Fibroblast of lung (primary cell): ENCODE data around the gene FOXP2. TPM values are rescaled to one million over a fixed set of nuclear protein-coding genes. Genes with fewer than 3 reads are reported as not detected.

Source experiments
- DNase-seq, 2 donors: peaks; one replicate each; pipeline versions ENCODE4 v3.0.0 to v3.0.0-alpha.2; 2010; ENCODE audit warnings: low read depth in 2 of 2
- H2AFZ ChIP-seq: 2 replicates; pipeline ENCODE4 v1.5.1; 2012; ENCODE audit warnings: low read length, control low read depth, inconsistent platforms
- H3K27ac ChIP-seq: 2 replicates; pipeline ENCODE4 v1.5.1; 2011; ENCODE audit warnings: low read length, control low read depth; ENCODE audit not compliant: insufficient read depth
- H3K27me3 ChIP-seq: 2 replicates; pipeline ENCODE4 v1.5.1; 2011; ENCODE audit warnings: mild to moderate bottlenecking, low read length; ENCODE audit not compliant: control insufficient read depth, insufficient read depth
- H3K36me3 ChIP-seq: 2 replicates; pipeline ENCODE4 v1.5.1; 2011; ENCODE audit warnings: low read length; ENCODE audit not compliant: control insufficient read depth, insufficient read depth
- H3K4me1 ChIP-seq: 2 replicates; pipeline ENCODE4 v1.5.1; 2011; ENCODE audit warnings: low read length; ENCODE audit not compliant: control insufficient read depth, insufficient read depth; ENCODE audit errors: extremely low read depth
- H3K4me2 ChIP-seq: 2 replicates; pipeline ENCODE4 v1.5.1; 2011; ENCODE audit warnings: low read length, control low read depth; ENCODE audit not compliant: insufficient read depth; ENCODE audit errors: extremely low read depth
- H3K4me3 ChIP-seq, 4 experiments: fragments of 200-600 bp in 1 of 4; sonication (generic) in 1 of 4; replicated peaks in 1 of 4; 2 replicates each; pipeline ENCODE4 v1.5.1; 2011 to 2016; ENCODE audit warnings: low read length in 4 of 4, low read depth in 3 of 4, mild to moderate bottlenecking in 3 of 4, control low read depth in 2 of 4, inconsistent platforms in 1 of 4, mixed read lengths in 1 of 4; ENCODE audit not compliant: insufficient read depth in 1 of 4; ENCODE audit errors: control extremely low read depth in 1 of 4
- H3K79me2 ChIP-seq: 2 replicates; pipeline ENCODE4 v1.5.1; 2012; ENCODE audit warnings: mild to moderate bottlenecking, low read length, inconsistent platforms; ENCODE audit not compliant: control insufficient read depth, insufficient read depth
- H3K9ac ChIP-seq: 2 replicates; pipeline ENCODE4 v1.5.1; 2011; ENCODE audit warnings: mild to moderate bottlenecking, low read length, control low read depth; ENCODE audit not compliant: insufficient read depth
- H3K9me3 ChIP-seq: 2 replicates; pipeline ENCODE4 v1.5.1; 2012; ENCODE audit warnings: low read depth, low read length; ENCODE audit not compliant: control insufficient read depth, insufficient read depth
- H4K20me1 ChIP-seq: 2 replicates; pipeline ENCODE4 v1.5.1; 2011; ENCODE audit warnings: low read length; ENCODE audit not compliant: control insufficient read depth, insufficient read depth; ENCODE audit errors: extremely low read depth
- EZH2 ChIP-seq: IDR thresholded peaks from 2 replicates; pipeline ENCODE4 v1.5.1; 2012; ENCODE audit warnings: low read length, control low read depth, mild to moderate bottlenecking; ENCODE audit errors: missing control alignments
- polyA plus RNA-seq, 2 donors: library from polyadenylated mRNA; depleted of rRNA in 1 of 2; stranded (reverse) in 1 of 2; unstranded in 1 of 2; fragments of >200 nt; gene quantifications; 2 replicates each; pipeline ENCODE4 v1.2.1, GENCODE V29; 2011 to 2012; ENCODE audit warnings: missing spikeins in 1 of 2
- total RNA-seq: library from RNA; depleted of rRNA; stranded (reverse); fragments of >200 nt; gene quantifications from 2 replicates; pipeline ENCODE4 v1.2.1, GENCODE V29; 2014
- TF ChIP-seq, protein P1 (sequence below), 2 donors: IDR thresholded peaks in 1 of 2; conservative IDR thresholded peaks in 1 of 2; 1 replicate in 1 of 2; 2 replicates in 1 of 2; pipeline ENCODE4 v1.5.1; 2011 to 2012; ENCODE audit warnings: low read length in 2 of 2, control low read depth in 1 of 2, inconsistent platforms in 1 of 2, low read depth in 1 of 2, mild to moderate bottlenecking in 1 of 2

The FOXP2 gene
- total and polyA plus RNA-seq, 2 donors (not counting 1 experiment from before 2014, with no cell fraction given) = 2.8 to 8.4 TPM

DNA sequence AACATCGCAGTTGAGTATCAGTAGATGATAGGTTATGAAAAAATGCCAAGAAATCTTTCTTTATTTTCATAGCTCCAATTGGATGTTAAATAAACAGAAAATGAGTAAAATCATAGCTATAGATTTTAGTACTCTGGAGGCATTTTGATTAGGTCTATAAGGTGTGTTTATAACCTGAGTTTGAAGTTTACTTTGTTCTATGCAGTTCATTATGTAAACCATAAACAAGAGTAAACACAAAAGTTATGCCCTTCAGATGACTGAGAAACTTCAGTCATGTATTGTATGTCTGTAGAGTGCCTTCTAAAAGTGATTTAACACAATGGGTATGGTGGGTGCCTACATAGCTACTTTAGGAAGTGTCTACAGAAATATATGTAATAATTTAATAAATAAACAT lies 13.6 kb downstream of the FOXP2 start:
- Histone ChIP-seq H3K4me1 (no peaks in the 10 kb centered on the region), H3K9me3 (no peaks in the 10 kb centered on the region), H3K79me2 (no peaks in the 10 kb centered on the region), H3K4me2 (no peak overlapping the region), H4K20me1 (no peaks in the 10 kb centered on the region), H3K27me3 (no peaks in the 10 kb centered on the region), H3K27ac (no peak overlapping the region), H2AFZ (no peak overlapping the region), H3K36me3 (no peaks in the 10 kb centered on the region), H3K4me3 (no peak overlapping the region), H3K9ac (no peak overlapping the region)
- DNase-seq = no peak
- no peak for TF ChIP-seq EZH2
- TF ChIP-seq, protein P1, sequence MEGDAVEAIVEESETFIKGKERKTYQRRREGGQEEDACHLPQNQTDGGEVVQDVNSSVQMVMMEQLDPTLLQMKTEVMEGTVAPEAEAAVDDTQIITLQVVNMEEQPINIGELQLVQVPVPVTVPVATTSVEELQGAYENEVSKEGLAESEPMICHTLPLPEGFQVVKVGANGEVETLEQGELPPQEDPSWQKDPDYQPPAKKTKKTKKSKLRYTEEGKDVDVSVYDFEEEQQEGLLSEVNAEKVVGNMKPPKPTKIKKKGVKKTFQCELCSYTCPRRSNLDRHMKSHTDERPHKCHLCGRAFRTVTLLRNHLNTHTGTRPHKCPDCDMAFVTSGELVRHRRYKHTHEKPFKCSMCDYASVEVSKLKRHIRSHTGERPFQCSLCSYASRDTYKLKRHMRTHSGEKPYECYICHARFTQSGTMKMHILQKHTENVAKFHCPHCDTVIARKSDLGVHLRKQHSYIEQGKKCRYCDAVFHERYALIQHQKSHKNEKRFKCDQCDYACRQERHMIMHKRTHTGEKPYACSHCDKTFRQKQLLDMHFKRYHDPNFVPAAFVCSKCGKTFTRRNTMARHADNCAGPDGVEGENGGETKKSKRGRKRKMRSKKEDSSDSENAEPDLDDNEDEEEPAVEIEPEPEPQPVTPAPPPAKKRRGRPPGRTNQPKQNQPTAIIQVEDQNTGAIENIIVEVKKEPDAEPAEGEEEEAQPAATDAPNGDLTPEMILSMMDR (conservative IDR thresholded peaks at IDR 0.05 in 1 of 2, IDR thresholded peaks at IDR 0.05 in 1 of 2; ENCODE audit: low read depth in 1 of 2, low read length in 2 of 2) = no peak

DNA sequence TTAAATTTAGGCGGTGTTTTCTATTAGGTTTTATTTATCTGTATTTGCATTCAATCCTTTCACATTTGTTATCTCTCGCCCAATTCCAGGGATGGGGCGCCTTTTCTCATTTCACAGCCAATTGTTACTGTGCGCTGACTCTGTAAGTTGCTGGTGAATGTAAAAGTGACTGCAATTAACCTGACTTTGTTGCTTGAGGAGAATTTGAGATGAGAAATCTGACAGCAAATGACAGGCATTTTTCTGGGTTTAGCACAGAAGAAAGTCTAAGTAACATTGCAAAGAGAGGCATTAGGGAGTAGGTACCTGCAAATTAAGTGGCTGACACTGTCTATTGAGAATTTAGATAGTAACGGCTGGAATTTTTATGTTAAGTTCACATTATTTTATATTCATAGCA lies 16.6 kb downstream of the FOXP2 start:
- Histone ChIP-seq H3K27me3 (no peaks in the 10 kb centered on the region), H3K9ac (no peak overlapping the region), H3K27ac (no peak overlapping the region), H3K4me2 (no peak overlapping the region), H4K20me1 (no peaks in the 10 kb centered on the region), H3K79me2 (no peaks in the 10 kb centered on the region), H2AFZ (no peak overlapping the region), H3K4me3 (no peak overlapping the region), H3K9me3 (no peaks in the 10 kb centered on the region), H3K36me3 (no peaks in the 10 kb centered on the region), H3K4me1 (no peaks in the 10 kb centered on the region)
- TF ChIP-seq EZH2 = no peak
- TF ChIP-seq, protein P1 (conservative IDR thresholded peaks at IDR 0.05 in 1 of 2, IDR thresholded peaks at IDR 0.05 in 1 of 2; ENCODE audit: low read depth in 1 of 2, low read length in 2 of 2) = no peak
- DNase-seq = no peak

DNA sequence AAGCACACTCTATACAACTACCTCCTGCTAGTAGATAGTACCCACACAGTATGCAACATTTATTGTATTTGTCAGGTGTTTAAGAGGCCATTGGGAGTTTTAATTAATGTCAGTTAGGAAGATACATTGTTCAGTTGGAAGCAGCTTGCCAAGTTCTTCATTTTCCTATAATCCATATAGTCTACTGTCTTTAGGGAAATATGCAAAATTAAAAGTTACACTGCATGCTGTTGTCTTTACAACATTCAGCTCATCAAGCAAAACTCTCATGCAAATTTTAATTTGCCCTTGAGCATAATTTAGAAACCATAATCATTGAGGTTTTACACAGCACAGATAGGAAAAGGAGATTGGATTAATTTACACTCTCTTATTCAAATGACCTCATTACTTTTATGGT lies 17.4 kb downstream of the FOXP2 start:
- Histone ChIP-seq H3K9ac (no peak overlapping the region), H3K27ac (no peak overlapping the region), H3K4me2 (no peak overlapping the region), H3K36me3 (no peaks in the 10 kb centered on the region), H3K4me1 (no peaks in the 10 kb centered on the region), H3K9me3 (no peaks in the 10 kb centered on the region), H2AFZ (no peak overlapping the region), H4K20me1 (no peaks in the 10 kb centered on the region), H3K79me2 (no peaks in the 10 kb centered on the region), H3K4me3 (no peak overlapping the region), H3K27me3 (no peaks in the 10 kb centered on the region)
- TF ChIP-seq, protein P1 (conservative IDR thresholded peaks at IDR 0.05 in 1 of 2, IDR thresholded peaks at IDR 0.05 in 1 of 2; ENCODE audit: low read depth in 1 of 2, low read length in 2 of 2) = no peak
- TF ChIP-seq EZH2 = no peak
- no peak for DNase-seq
